ENCODE data around the gene TMEM135.
"Not testable (repeated sequence)": the region's sequence is repeated elsewhere in the genome, so short reads cannot be mapped to it uniquely, and the experiment has no call there.

Gene TMEM135

DNA sequence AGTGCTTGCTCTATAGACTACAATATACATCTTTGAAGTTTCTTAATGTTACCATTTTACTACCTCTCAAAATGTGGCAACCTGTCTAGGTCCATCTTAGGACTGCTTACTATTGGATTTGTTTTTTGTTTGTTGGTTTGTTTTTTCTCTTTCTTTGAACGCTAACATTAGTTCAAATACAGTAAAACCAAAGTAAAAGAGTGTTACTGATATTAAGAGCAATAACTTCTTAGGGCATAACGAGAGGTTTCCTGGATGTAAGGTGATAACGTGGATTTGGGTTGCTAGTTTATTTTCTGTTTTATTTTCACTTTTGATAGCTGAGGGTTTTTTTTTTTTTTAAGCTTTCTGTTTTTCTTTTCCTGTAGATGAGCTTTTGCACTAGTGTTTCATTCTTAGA lies 43.6 kb downstream of the TMEM135 start:
- DNase-seq: no peak

DNA sequence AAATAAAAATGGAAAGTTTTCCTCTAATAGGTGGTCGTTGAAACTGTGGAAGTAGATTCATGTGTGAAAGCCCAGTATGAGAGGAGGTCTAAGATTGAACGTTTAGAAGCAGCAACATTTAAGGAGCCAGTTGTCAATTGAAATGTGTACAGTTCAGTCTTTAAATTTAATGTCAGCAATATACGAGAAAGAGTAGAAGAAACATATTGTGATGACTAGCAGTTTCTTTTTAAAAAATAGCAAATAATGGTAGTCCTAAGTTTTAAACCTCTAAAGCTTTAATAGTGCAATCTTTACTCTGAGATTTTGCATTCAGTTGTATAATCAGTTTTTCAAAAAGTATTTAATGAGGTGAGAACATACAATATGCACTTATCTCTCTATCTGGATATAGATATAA lies 44.9 kb downstream of the TMEM135 start:
- no peak for DNase-seq

DNA sequence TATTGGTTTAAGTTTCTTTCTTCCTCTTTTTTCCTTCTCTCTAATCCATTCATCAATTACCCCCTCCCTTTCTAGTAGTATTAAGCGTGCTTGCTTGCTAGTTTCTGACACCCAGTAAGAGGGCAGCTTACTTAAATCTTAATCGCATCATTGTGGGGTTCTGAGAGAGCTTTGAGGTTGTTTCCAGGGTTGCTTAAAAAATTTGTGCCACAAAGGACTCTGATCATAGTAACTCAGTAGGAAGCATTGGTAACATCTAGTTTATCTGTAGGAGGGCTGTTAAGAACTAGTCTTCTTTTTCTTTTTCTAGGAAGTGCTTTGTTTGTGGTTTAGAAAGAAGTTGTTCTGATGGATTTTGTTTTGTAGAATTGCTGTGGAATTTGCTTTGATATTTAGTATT lies 45.3 kb downstream of the TMEM135 start:
- DNase-seq: no peak

- no peak for DNase-seq
These were observed 54.4 kb downstream of the TMEM135 start for GRCh38 chr11:87092159-87092558.

GRCh38 chr11:87092567-87092966 lies 54.8 kb downstream of the TMEM135 start:
- DNase-seq: no peak

GRCh38 chr11:87097582-87097981 lies 59.8 kb downstream of the TMEM135 start:
- peak in 1 of 14 donors; percentile 0 for DNase-seq

- DNase-seq: no peak
These were observed 64.3 kb downstream of the TMEM135 start for GRCh38 chr11:87101956-87102580.

GRCh38 chr11:87105826-87106225 lies 68.1 kb downstream of the TMEM135 start:
- DNase-seq: not testable (repeated sequence)

DNA sequence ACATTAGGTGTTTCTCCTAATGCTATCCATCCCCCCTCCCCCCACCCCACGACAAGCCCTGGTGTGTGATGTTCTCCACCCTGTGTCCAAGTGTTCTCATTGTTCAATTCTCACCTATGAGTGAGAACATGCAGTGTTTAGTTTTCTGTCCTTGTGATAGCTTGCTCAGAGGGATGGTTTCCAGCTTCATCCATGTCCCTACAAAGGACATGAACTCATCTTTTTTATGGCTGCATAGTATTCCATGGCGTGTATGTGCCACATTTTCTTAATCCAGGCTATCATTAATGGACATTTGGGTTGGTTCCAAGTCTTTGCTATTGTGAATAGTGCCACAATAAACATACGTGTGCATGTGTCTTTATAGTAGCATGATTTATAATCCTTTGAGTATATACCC lies 69.6 kb downstream of the TMEM135 start:
- not testable (repeated sequence) for DNase-seq

- DNase-seq: no peak
These were observed 72.9 kb downstream of the TMEM135 start for GRCh38 chr11:87110443-87111131.

DNA sequence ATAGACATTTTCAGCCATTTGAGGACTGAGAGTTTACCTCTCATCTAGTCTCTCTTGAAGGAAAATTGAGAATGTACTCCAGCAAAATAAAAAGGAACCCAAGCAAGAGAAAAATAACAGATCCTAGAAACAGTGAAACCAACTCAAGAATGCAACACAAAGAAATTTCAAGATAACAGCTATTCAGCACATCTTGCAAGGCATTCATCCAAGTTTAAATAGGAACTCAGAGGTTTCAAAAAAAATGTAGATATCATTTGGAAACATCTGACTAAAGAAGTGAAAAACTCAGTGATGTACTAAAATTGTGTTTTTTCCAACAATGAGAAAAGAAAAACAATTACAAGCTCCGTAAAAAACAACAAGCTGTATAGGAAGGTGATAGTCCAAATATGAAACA lies 76.4 kb downstream of the TMEM135 start:
- DNase-seq: no peak

DNA sequence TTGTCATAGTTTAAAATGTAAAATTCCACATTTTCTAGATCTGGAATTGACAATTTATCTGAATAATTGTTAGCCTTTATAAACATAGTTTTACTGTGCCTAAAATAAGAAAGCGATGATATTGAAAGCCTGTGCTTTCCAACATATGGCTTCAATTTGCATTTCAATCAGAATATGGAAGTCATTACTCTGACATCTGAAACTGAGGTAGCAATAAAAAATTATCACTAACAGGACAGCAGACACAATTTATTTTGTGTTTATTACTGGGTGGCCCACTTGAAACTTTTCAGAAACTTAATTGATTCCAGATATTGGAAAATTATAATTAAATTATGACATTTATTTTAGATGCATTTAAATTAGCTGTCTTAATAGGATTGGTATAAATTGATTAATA lies 78.5 kb downstream of the TMEM135 start:
- no peak for DNase-seq

GRCh38 chr11:87120937-87121336 lies 83.2 kb downstream of the TMEM135 start:
- no peak for DNase-seq

DNA sequence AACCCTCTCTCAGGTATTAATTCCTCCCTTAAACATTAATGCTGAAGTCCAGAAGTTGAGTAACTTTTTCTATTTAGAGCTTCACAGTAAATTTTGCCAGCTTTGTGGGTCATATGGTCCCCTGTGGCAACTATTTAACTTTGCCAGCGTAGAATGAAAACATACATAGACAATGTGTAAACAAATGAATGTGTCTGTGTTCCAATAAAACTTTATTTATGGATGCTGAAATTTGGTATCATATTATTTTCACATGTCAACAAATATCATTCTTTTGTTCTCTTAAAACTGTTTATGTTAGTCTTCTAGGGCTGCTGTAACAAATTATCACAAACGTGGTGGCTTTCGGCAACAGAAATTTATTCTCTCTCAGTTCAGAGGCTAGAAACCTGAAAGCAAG lies 85.1 kb downstream of the TMEM135 start:
- DNase-seq: no peak

- no peak for DNase-seq
These were observed 87.5 kb downstream of the TMEM135 start for GRCh38 chr11:87125257-87125656.

DNA sequence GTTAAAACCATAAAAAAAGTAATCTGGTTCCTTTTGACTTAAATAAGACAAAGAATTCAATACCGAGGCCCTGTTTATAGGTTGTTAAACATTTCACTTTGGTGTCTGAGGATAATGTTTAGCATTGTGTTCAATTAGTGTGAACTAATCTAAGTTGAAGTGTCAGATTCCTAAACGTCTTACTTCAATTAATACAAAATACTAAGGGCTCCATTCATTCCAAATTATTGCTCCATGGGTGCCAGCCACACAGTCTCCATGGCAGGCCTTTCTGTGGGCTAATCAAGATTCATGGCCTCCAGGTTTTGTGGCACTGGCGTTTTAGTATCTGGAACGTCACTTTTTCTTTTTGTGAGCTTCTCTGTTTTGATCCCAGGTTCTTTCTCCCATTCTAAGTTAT lies 89.4 kb downstream of the TMEM135 start:
- no peak for DNase-seq

GRCh38 chr11:87128372-87128771 lies 90.6 kb downstream of the TMEM135 start:
- DNase-seq: no peak

DNA sequence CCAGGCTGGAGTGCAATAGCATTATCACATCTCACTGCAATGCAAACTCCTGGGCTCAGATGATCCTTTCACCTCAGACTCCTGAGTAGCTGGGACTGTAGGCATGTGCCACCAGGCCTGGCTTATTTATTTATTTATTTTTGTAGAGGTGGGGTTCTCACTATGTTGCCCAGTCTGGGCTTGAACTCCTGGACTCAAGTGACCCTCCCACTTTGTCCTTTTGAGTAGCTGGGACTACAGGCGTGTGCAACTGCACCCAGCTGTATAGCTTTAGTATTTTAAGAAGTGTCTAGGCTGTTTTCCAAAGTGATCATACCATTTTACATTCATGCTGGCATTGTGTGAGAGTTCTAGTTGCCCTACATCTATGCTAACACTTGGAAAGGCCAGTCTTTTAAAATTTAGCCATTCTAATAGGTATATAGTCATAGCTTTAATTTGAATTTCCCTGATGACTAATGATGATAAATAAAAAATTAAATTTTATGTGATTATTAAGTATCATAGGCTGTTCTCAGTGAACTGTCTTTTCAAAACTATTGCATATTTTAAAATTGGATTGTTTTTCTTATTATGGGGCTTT lies 96.9 kb downstream of the TMEM135 start:
- DNase-seq: no peak

DNA sequence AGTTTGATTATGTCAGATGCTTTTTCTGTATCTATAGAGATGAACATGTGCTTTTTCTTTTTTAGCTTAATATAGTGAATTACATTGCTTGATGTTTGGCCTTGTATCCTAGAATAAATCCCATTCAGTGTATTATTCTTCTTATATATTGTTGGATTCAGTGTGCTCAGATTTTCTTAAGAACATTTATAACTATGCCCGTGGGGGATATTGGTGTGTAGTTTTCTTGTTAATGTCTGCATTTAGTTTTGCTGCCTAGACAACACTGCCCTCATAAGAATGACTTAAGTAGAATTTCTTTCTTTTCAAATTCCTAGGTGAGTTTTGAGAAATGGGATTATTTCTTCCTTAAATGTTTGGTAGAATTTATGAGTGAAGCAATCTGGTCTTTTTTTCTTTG lies 98.5 kb downstream of the TMEM135 start:
- DNase-seq: no peak

DNA sequence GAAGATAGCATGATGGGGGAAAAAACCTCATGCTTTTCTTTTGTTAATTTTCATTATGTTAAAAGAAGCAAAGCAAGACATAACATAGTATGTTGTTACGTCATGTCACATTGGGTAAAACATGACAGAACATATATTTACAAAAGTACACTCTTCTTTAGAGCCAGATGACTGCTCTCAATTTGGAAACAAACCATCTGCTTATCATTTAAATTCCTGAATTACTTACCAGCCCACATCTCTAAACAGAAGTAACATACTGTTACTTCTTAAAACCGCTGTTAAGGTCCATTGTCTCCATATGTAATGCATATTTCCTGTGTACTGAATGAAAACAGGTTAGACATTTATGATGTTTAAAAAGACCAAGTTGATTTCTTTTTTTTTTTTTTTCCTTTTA lies 100.0 kb downstream of the TMEM135 start:
- no peak for DNase-seq

- no peak for DNase-seq
These were observed 101.7 kb downstream of the TMEM135 start for GRCh38 chr11:87139475-87139874.

- DNase-seq: no peak
These were observed 103.6 kb downstream of the TMEM135 start for GRCh38 chr11:87141322-87141721.

GRCh38 chr11:87141980-87142514 lies 104.3 kb downstream of the TMEM135 start:
- no peak for DNase-seq

GRCh38 chr11:87142594-87142993 lies 104.9 kb downstream of the TMEM135 start:
- DNase-seq: no peak

Measured in C1 segment of cervical spinal cord (tissue), 14 donors.